ENCODE data around the gene CHSY3. TPM values are rescaled to one million over a fixed set of nuclear protein-coding genes. Genes with fewer than 3 reads are reported as not detected.

Gene CHSY3
- polyA plus RNA-seq, 4 donors, result 4.2 to 8.7 (median 5.4) TPM

DNA sequence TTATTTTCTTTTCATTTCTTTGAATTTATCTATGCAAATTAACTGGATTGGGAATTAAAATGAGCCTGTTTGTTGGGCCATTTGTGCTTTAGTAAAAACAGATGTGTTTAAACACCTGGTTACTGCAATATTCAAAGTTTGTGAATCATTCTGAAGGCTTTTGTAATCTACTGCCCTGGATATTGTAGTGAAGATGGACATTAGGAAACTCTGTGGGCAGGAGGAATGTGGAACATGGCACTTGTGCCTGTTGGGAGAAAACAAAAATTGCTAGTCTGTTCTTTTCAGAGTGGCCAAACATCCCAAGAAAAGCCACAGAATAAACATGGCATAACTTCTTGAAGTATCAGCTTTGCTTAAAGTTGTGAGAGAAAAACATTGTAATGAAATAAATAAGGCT lies 40.8 kb downstream of the CHSY3 start:
- no peak for DNase-seq (ENCODE audit: low read depth in 4 of 4, low spot score in 3 of 4)

DNA sequence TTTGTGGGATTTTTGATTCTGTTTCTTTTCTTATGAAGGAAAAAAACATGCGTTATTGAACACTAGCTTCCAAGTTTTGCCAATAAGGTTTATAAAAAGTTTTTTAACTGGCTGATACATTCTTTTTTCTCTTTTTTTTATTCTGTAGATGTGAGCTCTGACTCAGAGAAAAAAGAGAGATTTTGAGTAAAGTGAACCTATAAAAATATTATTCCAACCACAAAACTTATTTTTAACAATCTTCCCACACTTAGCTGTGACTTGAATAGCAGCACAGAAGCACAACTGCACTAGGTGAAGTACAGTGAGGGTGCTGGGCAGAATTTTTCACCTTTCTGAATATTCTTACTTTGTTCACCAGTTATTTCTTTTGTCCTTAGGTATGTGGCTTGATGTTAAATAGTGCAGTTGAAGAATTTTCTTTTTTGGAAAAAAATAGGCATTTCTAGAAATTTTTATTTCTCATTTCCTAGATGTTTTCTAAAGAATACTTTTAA lies 41.6 kb downstream of the CHSY3 start:
- no peak for DNase-seq (ENCODE audit: low read depth in 4 of 4, low spot score in 3 of 4)

DNA sequence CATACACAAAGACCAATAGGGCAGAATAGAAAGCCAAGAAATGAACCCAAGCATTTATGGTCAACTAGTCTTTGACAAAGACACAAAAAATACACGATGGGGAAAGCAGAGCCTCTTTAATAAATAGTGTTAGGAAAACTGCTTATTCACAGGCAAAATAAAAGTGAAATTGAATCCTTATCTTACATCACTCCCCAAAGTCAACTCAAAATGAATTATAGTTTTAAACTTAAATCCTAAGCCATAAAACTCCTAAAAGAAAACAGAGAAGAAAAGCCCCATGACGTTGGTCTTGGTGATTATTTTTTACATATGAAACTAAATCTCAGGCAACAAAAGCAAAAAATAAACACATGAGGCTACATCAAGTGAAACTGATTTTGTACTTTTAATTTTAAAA lies 46.8 kb downstream of the CHSY3 start:
- no peak for DNase-seq (ENCODE audit: low read depth in 4 of 4, low spot score in 3 of 4)

DNA sequence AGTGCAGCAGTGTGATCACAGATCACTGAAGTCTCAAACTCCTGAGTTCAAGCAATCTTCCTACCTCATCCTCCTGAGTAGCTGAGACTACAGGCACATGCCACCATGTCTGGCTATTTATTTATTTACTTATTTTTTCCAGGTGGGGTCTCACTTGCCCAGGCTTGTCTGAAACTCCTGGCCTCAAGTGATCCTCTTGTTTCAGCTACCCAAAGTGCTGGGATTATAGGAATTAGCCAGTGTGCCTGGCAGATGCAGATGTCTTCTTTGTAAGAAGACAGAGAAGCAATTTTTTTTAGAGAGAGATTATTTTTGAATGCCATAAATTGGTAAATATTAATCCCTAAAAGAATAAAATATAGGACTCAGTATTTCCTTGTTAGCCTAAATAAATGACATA lies 54.3 kb downstream of the CHSY3 start:
- DNase-seq (ENCODE audit: low read depth in 4 of 4, low spot score in 3 of 4), result no peak

- DNase-seq (ENCODE audit: low read depth in 4 of 4, low spot score in 3 of 4), result no peak
Measured at GRCh38 chr5:129960831-129961230, 56.6 kb downstream of the CHSY3 start.

DNA sequence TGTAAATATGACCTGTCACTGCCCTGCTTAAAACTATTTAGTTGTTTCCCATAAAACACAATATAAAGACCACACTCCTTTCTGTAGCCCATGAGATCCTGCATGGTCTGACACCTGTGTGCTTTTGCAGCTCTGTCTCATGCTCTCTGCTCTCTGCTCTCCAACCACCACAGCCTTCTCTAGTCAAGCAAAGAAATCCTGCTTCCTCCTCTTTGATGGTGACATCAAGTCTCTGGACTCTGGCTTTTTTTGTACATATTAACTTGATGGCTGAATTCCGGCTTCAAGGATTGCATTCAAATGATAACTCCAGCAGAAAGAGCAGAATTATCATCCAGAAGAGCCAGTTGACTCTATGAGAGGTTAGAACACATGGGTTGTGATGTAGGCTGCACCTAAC lies 58.2 kb downstream of the CHSY3 start:
- DNase-seq (ENCODE audit: low read depth in 4 of 4, low spot score in 3 of 4), result no peak

- no peak for DNase-seq (ENCODE audit: low read depth in 4 of 4, low spot score in 3 of 4)
Measured at GRCh38 chr5:129963359-129963758, 59.1 kb downstream of the CHSY3 start.

- DNase-seq (ENCODE audit: low read depth in 4 of 4, low spot score in 3 of 4), result no peak
Measured at GRCh38 chr5:129966071-129966470, 61.8 kb downstream of the CHSY3 start.

DNA sequence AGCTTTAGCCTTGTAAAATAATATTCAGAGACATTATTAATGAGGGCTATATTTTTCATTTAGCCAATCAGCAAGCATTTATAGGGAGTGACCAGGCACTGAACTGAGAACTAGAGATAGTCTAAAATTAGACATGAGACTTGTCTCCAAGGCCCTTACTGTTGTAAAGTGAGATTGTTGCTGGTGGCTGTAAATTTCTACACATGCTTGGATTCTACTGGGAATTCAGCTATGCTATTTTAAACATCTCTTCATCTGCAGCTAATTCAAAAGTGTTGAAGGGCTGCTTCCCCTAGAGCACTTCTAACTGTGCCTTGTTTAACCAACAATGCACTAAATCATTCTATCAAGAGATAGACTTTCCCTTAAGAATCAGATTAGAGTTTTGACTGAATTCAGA lies 67.4 kb downstream of the CHSY3 start:
- no peak for DNase-seq (ENCODE audit: low read depth in 4 of 4, low spot score in 3 of 4)

DNA sequence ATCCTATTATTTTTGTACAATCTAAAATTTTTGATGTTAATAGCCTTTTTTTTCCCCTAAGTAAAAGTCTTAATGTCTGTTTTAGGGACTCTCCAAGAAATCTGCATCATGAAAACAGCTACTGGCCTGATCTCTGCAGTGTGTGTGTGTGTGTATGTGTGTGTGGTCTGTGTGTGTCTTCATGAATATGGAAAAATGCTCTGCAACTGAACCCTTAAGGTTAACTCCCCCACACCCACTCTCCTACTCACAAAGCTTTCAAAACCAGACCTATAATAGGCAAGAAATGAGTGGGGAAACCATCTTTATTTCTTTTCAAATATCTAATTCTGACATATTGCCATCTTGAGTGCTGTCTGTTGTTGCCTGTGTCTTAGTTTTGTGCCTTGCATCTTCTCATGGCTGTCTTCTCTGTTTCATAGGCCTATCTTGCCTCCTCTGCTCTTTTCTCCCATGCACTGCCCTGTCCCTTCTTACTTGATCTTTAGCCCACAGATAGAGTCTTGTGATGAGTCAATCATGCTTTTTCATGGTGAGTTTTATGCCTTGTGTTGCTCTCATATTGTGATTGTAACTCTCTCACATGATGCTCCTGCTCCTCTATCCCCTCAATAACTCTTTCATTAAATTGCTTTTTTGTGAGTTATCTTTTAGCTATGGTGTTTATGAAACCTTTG lies 68.3 kb downstream of the CHSY3 start:
- no peak for DNase-seq (ENCODE audit: low read depth in 4 of 4, low spot score in 3 of 4)

- DNase-seq (ENCODE audit: low read depth in 4 of 4, low spot score in 3 of 4), result no peak
Measured at GRCh38 chr5:129973716-129974426, 69.6 kb downstream of the CHSY3 start.

DNA sequence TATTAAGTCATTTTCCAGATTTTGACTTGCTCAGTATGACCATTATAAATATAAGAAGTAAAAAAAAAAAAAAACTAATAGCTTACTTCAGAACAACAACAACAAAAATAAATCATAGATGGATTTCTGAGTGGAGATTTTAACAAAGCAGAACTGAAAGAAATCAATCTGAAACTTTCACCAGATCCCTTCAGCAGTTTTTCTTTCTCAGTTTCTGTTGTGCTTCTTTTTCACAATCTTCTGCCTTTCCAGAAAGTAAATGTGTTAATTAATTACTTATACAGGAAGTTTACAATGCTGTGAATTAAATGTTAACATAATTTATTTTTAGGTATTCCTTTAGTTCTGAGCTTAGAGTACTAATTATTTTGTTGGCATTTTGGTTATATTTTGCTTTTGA lies 73.5 kb downstream of the CHSY3 start:
- no peak for DNase-seq (ENCODE audit: low read depth in 4 of 4, low spot score in 3 of 4)

- no peak for DNase-seq (ENCODE audit: low read depth in 4 of 4, low spot score in 3 of 4)
Measured at GRCh38 chr5:129978270-129978669, 74.0 kb downstream of the CHSY3 start.

- no peak for DNase-seq (ENCODE audit: low read depth in 4 of 4, low spot score in 3 of 4)
Measured at GRCh38 chr5:129988453-129988852, 84.2 kb downstream of the CHSY3 start.

DNA sequence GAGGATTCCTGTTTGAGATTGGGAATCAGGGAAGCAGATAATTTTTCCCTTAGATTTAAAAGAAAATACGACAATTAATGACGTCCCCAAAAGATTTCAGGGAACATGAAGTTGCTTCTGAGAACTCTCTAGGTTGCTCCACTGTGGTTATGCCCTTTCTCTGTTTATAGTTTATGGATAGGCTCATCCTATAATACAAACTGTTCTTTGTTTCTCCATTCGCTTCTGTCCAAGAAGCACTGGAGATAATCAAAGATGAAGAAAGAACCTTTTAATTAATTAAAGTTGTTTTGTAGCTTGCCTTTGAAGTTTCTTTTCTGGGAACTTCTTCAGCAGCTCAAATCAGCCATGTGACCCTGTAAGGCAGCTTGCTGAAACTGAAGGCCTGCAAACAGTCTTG lies 87.5 kb downstream of the CHSY3 start:
- no peak for DNase-seq (ENCODE audit: low read depth in 4 of 4, low spot score in 3 of 4)

DNA sequence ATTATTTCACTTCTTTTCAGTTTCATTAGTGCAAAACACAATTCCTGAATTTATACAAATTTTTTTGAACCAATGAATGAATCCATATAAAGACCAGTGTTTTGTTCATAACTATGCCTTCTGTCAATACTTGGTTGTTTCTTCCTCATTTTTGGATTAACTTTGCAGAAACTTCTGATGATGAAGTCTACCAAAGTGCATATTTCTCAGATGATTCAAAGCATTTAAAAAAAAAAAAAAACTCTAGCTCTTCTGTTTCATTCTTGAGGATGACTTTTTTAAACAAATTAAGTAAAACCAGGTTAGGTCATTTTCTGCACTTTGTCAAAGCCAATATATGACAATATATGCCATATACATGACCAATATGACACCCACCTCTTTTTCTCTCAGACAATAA lies 92.6 kb downstream of the CHSY3 start:
- no peak for DNase-seq (ENCODE audit: low read depth in 4 of 4, low spot score in 3 of 4)

- no peak for DNase-seq (ENCODE audit: low read depth in 4 of 4, low spot score in 3 of 4)
Measured at GRCh38 chr5:130000460-130000859, 96.2 kb downstream of the CHSY3 start.

GRCh38 chr5:130002183-130002582 lies 97.9 kb downstream of the CHSY3 start:
- DNase-seq (ENCODE audit: low read depth in 4 of 4, low spot score in 3 of 4), result no peak

DNA sequence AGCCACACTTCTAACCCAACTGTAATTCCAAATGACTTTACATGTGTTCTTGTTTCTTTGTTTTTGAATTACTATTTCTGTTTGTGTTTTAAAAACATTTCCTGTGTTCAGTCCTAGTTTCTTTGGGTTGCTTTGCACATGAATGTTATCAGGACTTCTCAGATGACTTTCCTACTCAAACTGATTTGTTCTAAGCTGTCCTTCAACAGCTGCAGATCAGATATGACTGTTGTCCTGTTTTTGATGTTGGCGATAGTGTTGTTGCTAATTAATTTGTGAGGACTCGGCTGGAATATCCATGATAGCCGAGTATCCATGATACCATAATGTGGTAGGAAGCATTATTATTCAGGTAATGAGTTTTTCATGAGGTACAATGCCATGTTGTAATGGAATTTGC lies 98.6 kb downstream of the CHSY3 start:
- no peak for DNase-seq (ENCODE audit: low read depth in 4 of 4, low spot score in 3 of 4)

- no peak for DNase-seq (ENCODE audit: low read depth in 4 of 4, low spot score in 3 of 4)
Measured at GRCh38 chr5:130011986-130012385, 107.7 kb downstream of the CHSY3 start.

DNA sequence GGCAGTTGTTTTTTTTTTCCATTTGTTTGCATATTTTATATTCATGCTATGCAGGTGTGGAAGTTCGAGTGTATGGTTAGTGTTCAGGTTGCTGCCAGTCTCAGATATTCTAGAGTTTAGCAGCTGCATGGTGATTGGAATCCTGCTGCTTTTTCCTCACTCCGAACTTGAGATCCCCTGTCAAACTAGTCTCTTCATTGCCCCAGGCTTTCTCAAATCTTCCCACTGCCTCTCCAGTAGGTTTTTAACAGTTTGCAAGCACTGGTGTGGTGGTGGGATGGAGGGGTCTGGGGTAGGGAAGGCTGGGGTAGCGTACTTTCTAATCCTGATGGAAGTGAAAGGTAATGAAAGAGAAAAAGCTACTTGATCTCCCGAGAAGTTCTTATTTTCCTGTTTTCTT lies 112.9 kb downstream of the CHSY3 start:
- DNase-seq (ENCODE audit: low read depth in 4 of 4, low spot score in 3 of 4), result no peak

DNA sequence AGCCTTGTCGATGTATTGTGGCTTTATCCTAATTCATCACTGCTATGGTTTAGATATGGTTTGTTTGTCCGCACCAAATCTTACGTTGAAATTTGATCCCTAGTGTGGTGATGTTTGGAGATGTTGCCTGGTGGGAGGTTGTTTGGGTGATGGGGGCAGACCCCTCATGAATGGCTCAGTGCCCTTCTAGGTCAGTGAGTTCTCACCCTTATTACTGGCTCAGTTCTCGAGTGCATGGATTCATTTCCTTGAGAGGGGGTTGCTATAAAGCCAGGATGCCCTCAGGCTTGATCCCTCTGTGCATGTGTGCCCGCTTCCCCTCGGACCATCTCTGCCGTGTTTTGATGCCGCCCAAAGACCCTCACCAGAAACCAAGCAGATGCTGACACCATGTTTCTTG lies 114.4 kb downstream of the CHSY3 start:
- no peak for DNase-seq (ENCODE audit: low read depth in 4 of 4, low spot score in 3 of 4)

All from left renal pelvis (tissue), 4 donors.